Sigmoid colon (tissue), 7 donors: ENCODE data around the gene SPAG6. TPM values are rescaled to one million over a fixed set of nuclear protein-coding genes. Genes with fewer than 3 reads are reported as not detected.

Experiments used
- DNase-seq: peaks from one replicate; pipeline ENCODE4 v3.0.0-alpha.2; 2019
- H3K27ac ChIP-seq, 4 donors: fragments of 200-600 bp; sonication (generic); one replicate each; pipeline ENCODE4 v1.5.1; 2016 to 2019; ENCODE audit warnings: mild to moderate bottlenecking in 1 of 4
- H3K27me3 ChIP-seq, 3 donors: fragments of 200-600 bp; sonication (generic); one replicate each; pipeline ENCODE4 v1.5.1; 2019; ENCODE audit warnings: mild to moderate bottlenecking in 1 of 3
- H3K36me3 ChIP-seq, 4 donors: fragments of 200-600 bp; sonication (generic); one replicate each; pipeline ENCODE4 v1.5.1; 2016 to 2019
- H3K4me1 ChIP-seq, 4 donors: fragments of 200-600 bp; sonication (generic); one replicate each; pipeline ENCODE4 v1.5.1; 2017 to 2019
- H3K4me3 ChIP-seq, 4 donors: fragments of 200-600 bp; sonication (generic); one replicate each; pipeline ENCODE4 v1.5.1; 2017 to 2019; ENCODE audit warnings: mild to moderate bottlenecking in 2 of 4, moderate library complexity in 1 of 4
- H3K9me3 ChIP-seq, 4 donors: fragments of 200-600 bp in 3 of 4; sonication (generic) in 3 of 4; one replicate each; pipeline versions ENCODE4 v1.5.1 to v1.6.1; 2013 to 2019
- EP300 ChIP-seq, 4 donors: sonication (generic); formaldehyde crosslinking; IDR thresholded peaks; one replicate each; pipeline ENCODE4 v1.6.1; 2017; ENCODE audit warnings: antibody characterized with exemption in 4 of 4
- POLR2A ChIP-seq, 2 donors: fragments of 450-650 bp; IDR thresholded peaks; one replicate each; pipeline ENCODE4 v1.6.1; 2016; ENCODE audit warnings: antibody characterized with exemption in 2 of 2, mild to moderate bottlenecking in 2 of 2, moderate library complexity in 2 of 2
- POLR2AphosphoS5 ChIP-seq, 4 donors: sonication (generic); formaldehyde crosslinking; IDR thresholded peaks; one replicate each; pipeline ENCODE4 v1.6.1; 2017; ENCODE audit warnings: antibody characterized with exemption in 4 of 4
- WGBS, 2 donors: extraction: QIAGEN DNeasy Blood & Tissue Kit; methylation state at CpG; one replicate each; pipeline ENCODE4 v1.1.7; 2013; 5-methylcytosine and 5-hydroxymethylcytosine counted together
- intact Hi-C: fragments of 100-400 bp; cut with DNase I; formaldehyde crosslinking; loops from one replicate; pipeline ENCODE4 v1.15.1; 2023
- polyA plus RNA-seq, 3 donors: library from polyadenylated mRNA; stranded (reverse); fragments of 200-250 nt; gene quantifications; one replicate each; pipeline ENCODE4 v1.2.3, GENCODE V29; 2013
- total RNA-seq, 4 donors: library from RNA; depleted of rRNA; stranded (reverse); fragments of >200 nt; gene quantifications; one replicate each; pipeline ENCODE4 v1.1.0, GENCODE V29; 2016
- TF ChIP-seq, protein P1 (sequence below), 4 experiments: fragments of 450-650 bp in 3 of 4; fragments of 200-600 bp in 1 of 4; IDR thresholded peaks; one replicate each; pipeline ENCODE4 v1.5.1; 2016 to 2019; ENCODE audit warnings: antibody characterized with exemption in 4 of 4, mild to moderate bottlenecking in 3 of 4, moderate library complexity in 2 of 4
- donor health status: healthy with polysubstance abuse.
- donor health status: Bipolar disorder and iron deficiency.
- donor health status: healthy.

SPAG6 gene
- total and polyA plus RNA-seq, 7 donors, result 0.16 TPM; not detected in 6

DNA sequence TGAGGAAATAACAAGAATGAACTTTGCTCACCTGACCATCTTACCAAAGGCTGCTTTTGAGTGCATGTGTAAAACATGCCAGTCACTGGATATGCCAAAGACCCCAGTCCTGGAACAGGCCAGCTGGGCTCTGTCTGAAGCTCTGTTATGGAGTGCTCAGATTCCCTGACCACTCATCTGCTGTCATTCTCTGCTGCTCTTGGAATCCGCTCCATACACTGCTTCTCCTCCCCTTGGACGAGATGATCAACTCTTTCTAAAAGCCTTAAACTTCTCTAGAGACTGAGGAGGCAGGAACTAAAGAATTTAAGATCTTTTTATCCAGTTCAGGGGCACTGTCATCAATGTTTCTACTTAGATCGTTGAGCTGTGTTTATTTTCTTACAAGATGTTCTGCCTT is 100.2 kb downstream of the SPAG6 start:
- DNase-seq, result no peak
- Histone ChIP-seq H3K4me1 (no peaks in the 10 kb centered on the region), H3K9me3 (no peaks in the 10 kb centered on the region), H3K27me3 (peaks cover 0 to 6% (median 0%) of the 10 kb centered on the region in 3 donors), H3K27ac (no peak overlapping the region), H3K4me3 (no peak overlapping the region), H3K36me3 (no peaks in the 10 kb centered on the region)
- no peak for TF ChIP-seq EP300 (IDR thresholded peaks at IDR 0.05)
- WGBS, 2 donors, result 68 to 71% methylated on average over 3 of the region's 3 CpGs
- intact Hi-C loops, result no loop called here

DNA sequence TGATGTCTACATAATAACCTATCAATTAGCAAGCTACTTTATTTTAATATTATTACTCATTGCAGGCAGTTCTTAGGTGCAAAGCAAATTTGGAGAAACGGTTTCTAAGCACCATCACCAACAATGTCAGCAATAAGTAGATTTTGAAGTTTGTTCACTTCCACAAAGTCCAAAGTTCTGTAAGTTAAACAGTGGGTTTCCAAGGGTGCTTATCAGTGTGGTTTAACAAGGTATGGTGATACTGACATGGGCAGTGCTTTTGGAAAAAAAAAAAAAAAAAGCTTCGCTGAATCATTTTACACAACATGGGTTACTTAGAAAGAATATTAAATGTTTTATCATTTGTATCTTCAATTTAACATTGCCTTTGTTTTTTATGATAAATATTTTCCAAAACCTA is 101.8 kb downstream of the SPAG6 start:
- Histone ChIP-seq H3K4me3 (no peak overlapping the region), H3K27ac (no peak overlapping the region), H3K36me3 (no peaks in the 10 kb centered on the region), H3K27me3 (peaks cover 0 to 6% (median 0%) of the 10 kb centered on the region in 3 donors), H3K4me1 (no peaks in the 10 kb centered on the region), H3K9me3 (no peaks in the 10 kb centered on the region)
- TF ChIP-seq, protein P1, sequence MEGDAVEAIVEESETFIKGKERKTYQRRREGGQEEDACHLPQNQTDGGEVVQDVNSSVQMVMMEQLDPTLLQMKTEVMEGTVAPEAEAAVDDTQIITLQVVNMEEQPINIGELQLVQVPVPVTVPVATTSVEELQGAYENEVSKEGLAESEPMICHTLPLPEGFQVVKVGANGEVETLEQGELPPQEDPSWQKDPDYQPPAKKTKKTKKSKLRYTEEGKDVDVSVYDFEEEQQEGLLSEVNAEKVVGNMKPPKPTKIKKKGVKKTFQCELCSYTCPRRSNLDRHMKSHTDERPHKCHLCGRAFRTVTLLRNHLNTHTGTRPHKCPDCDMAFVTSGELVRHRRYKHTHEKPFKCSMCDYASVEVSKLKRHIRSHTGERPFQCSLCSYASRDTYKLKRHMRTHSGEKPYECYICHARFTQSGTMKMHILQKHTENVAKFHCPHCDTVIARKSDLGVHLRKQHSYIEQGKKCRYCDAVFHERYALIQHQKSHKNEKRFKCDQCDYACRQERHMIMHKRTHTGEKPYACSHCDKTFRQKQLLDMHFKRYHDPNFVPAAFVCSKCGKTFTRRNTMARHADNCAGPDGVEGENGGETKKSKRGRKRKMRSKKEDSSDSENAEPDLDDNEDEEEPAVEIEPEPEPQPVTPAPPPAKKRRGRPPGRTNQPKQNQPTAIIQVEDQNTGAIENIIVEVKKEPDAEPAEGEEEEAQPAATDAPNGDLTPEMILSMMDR (IDR thresholded peaks at IDR 0.05), result no peak
- TF ChIP-seq EP300 (IDR thresholded peaks at IDR 0.05) (no peak), POLR2A (IDR thresholded peaks at IDR 0.05) (no peak), POLR2AphosphoS5 (IDR thresholded peaks at IDR 0.05) (no peak)
- intact Hi-C loops, result no loop called here
- 23 to 65% methylated on average over 2 of the region's 2 CpGs for WGBS, 2 donors
- DNase-seq, result no peak

DNA sequence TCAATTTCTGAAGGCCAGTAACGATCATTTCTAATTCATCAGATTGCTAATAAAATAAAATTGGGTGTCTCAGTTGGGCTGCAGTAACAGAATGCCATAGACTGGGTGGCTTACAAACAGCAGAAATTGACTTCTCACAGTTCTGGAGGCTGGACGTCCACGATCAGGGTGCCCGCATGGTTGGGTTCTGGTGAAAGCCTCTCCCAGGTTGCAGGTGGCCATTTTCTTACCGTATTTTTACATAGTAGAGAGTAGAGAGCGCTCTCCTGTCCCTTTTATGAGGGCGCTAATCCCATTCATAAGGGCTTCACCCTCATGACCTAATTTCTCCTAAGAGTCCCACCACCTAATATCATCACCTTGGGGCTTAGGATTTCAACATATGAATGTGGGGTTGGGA is 106.0 kb downstream of the SPAG6 start:
- H3K36me3 ChIP-seq, result no peaks in the 10 kb centered on the region
- H3K27ac ChIP-seq, result no peak overlapping the region
- intact Hi-C loops, result no loop called here
- no peak overlapping the region for H3K4me3 ChIP-seq
- no peaks in the 10 kb centered on the region for H3K4me1 ChIP-seq
- H3K27me3 ChIP-seq, result peaks cover 0 to 6% (median 0%) of the 10 kb centered on the region in 3 donors
- H3K9me3 ChIP-seq, result no peaks in the 10 kb centered on the region
- DNase-seq, result no peak
- TF ChIP-seq POLR2A (IDR thresholded peaks at IDR 0.05), result no peak
- no peak for TF ChIP-seq EP300 (IDR thresholded peaks at IDR 0.05)
- TF ChIP-seq, protein P1 (IDR thresholded peaks at IDR 0.05), result no peak
- TF ChIP-seq POLR2AphosphoS5 (IDR thresholded peaks at IDR 0.05), result no peak
- WGBS, 2 donors, result 94 to 97% methylated on average over 7 of the region's 7 CpGs

DNA sequence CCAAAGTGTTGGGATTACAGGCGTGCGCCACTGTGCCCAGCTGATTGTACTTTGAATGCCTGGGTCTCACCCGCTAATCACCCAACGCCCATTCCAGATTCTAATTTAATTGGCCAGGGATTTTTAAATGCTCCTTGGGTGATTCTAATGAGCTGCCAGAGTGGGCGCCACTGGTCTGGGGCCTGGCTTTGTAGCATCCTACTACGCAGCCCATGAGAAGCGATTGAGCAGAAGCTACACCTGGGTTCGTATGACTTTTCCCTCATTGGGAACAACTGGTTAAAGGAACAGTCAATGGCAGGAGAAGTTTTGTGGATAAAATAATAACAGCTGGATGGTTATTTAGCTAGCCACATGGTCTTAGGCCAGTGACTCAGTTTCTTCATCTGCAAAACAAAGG is 108.0 kb downstream of the SPAG6 start:
- intact Hi-C loops, result no loop called here
- peaks cover 0 to 6% (median 0%) of the 10 kb centered on the region in 3 donors for H3K27me3 ChIP-seq
- TF ChIP-seq, protein P1 (IDR thresholded peaks at IDR 0.05), result no peak
- TF ChIP-seq POLR2A (IDR thresholded peaks at IDR 0.05) (no peak), POLR2AphosphoS5 (IDR thresholded peaks at IDR 0.05) (no peak), EP300 (IDR thresholded peaks at IDR 0.05) (no peak)
- H3K36me3 ChIP-seq, result no peaks in the 10 kb centered on the region
- no peaks in the 10 kb centered on the region for H3K9me3 ChIP-seq
- DNase-seq, result no peak
- 96 to 97% methylated on average over 8 of the region's 8 CpGs for WGBS, 2 donors
- no peaks in the 10 kb centered on the region for H3K4me1 ChIP-seq
- no peak overlapping the region for H3K27ac ChIP-seq
- no peak overlapping the region for H3K4me3 ChIP-seq

DNA sequence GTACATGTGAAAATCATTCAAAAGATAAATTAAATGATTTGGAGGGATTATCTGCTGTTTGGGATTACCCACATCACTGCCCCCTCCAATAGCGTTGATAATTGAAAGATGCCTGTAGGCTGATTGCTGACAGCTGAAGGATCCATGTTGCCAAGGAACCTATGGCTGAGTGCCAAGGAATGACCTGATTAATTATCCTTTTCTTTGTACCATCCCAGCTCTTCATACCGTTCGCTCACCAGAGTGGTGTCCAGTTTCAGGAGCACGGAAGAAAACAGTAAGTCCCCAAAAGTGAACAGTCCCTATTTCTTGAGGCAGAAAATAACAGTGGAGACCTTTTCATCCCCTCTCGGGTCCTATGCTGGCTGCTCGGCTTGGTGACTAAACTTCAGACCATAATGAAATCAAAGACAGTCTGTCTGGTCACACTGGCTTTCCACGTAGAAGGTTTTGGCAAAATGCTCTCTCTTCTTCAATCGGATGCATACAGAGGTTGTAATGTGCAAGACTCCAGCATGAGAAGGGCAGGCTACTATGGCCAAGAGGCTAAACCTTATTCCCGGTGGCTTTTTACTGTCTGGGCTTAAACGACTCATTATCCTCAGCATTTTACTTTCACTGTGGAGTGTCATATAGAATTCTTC is 108.8 kb downstream of the SPAG6 start:
- Histone ChIP-seq H3K4me3 (no peak overlapping the region), H3K4me1 (no peaks in the 10 kb centered on the region), H3K27ac (no peak overlapping the region), H3K36me3 (no peaks in the 10 kb centered on the region), H3K27me3 (peaks cover 0 to 4% (median 0%) of the 10 kb centered on the region in 3 donors), H3K9me3 (no peaks in the 10 kb centered on the region)
- 79 to 86% methylated on average over 10 of the region's 10 CpGs for WGBS, 2 donors
- intact Hi-C loops, result no loop called here
- TF ChIP-seq, protein P1 (IDR thresholded peaks at IDR 0.05), result no peak
- DNase-seq, result no peak
